CD4-positive, CD25-positive, alpha-beta regulatory T cell (primary cell): Measurements from ENCODE around the gene SDK1. TPM values are rescaled to one million over a fixed set of nuclear protein-coding genes. Genes with fewer than 3 reads are reported as not detected.

ENCODE experiments used
- ATAC-seq, 2 donors: fragments of 150-1000 bp; cut with Tn5 transposase; one replicate each; pipeline ENCODE4 v1.10.0; 2021; ENCODE audit warnings: low read depth in 2 of 2, moderate number of reproducible peaks in 2 of 2, moderate library complexity in 1 of 2
- DNase-seq, 3 donors: peaks; one replicate each; pipeline versions ENCODE4 v3.0.0 to v3.0.0-alpha.2; 2012 to 2022; ENCODE audit warnings: mixed read lengths in 1 of 3
- H3K27ac ChIP-seq: one replicate; pipeline ENCODE4 v1.7.0; 2013; ENCODE audit warnings: mild to moderate bottlenecking, low read length; ENCODE audit not compliant: insufficient read depth, poor library complexity, severe bottlenecking
- H3K27me3 ChIP-seq: one replicate; pipeline ENCODE4 v1.7.0; 2013; ENCODE audit warnings: low read length; ENCODE audit not compliant: control insufficient read depth, insufficient read depth
- H3K36me3 ChIP-seq: one replicate; pipeline ENCODE4 v1.7.0; 2013; ENCODE audit warnings: mild to moderate bottlenecking, low read length, moderate library complexity; ENCODE audit not compliant: control insufficient read depth, insufficient read depth
- H3K4me1 ChIP-seq: 2 replicates; pipeline ENCODE4 v1.7.0; 2013; ENCODE audit warnings: mild to moderate bottlenecking, low read length; ENCODE audit not compliant: insufficient read depth, control insufficient read depth, poor library complexity, severe bottlenecking
- H3K4me3 ChIP-seq: one replicate; pipeline ENCODE4 v1.7.0; 2013; ENCODE audit warnings: low read depth, mild to moderate bottlenecking, low read length, moderate library complexity
- H3K9me3 ChIP-seq, 2 experiments: 1 replicate in 1 of 2; 2 replicates in 1 of 2; pipeline ENCODE4 v1.7.0; 2013; ENCODE audit warnings: low read length in 2 of 2, mild to moderate bottlenecking in 1 of 2, moderate library complexity in 1 of 2; ENCODE audit not compliant: control insufficient read depth in 2 of 2
- H3K27ac Mint-ChIP-seq, 3 donors: one replicate each; pipeline ENCODE4 v1.8.0; 2020 to 2022; ENCODE audit warnings: mild to moderate bottlenecking in 3 of 3, mixed read lengths in 3 of 3, moderate library complexity in 2 of 3
- H3K27me3 Mint-ChIP-seq: one replicate; pipeline ENCODE4 v1.8.0; 2022; ENCODE audit warnings: mild to moderate bottlenecking, mixed read lengths
- H3K36me3 Mint-ChIP-seq: one replicate; pipeline ENCODE4 v1.8.0; 2020; ENCODE audit warnings: mixed read lengths
- H3K4me1 Mint-ChIP-seq, 4 donors: one replicate each; pipeline ENCODE4 v1.8.0; 2020 to 2022; ENCODE audit warnings: mixed read lengths in 4 of 4, mild to moderate bottlenecking in 1 of 4
- H3K4me3 Mint-ChIP-seq, 4 donors: one replicate each; pipeline ENCODE4 v1.8.0; 2020 to 2022; ENCODE audit warnings: mild to moderate bottlenecking in 4 of 4, mixed read lengths in 4 of 4, moderate library complexity in 3 of 4
- H3K9me3 Mint-ChIP-seq, 7 donors: one replicate each; pipeline ENCODE4 v1.8.0; 2020 to 2022; ENCODE audit warnings: mixed read lengths in 7 of 7, mild to moderate bottlenecking in 3 of 7, moderate library complexity in 2 of 7
- polyA plus RNA-seq, 4 donors: library from polyadenylated mRNA; unstranded; fragments of 300-500 nt; fragmentation: Illumina TruSeq; gene quantifications; one replicate each; pipeline ENCODE4 v1.2.3, GENCODE V29; 2021
- total RNA-seq: library from RNA; stranded (reverse); gene quantifications from one replicate; pipeline ENCODE4 v1.2.3, GENCODE V29; 2022

Gene SDK1
- total and polyA plus RNA-seq, 5 donors from 2014 or later: 0.47 TPM; not detected in 4

DNA sequence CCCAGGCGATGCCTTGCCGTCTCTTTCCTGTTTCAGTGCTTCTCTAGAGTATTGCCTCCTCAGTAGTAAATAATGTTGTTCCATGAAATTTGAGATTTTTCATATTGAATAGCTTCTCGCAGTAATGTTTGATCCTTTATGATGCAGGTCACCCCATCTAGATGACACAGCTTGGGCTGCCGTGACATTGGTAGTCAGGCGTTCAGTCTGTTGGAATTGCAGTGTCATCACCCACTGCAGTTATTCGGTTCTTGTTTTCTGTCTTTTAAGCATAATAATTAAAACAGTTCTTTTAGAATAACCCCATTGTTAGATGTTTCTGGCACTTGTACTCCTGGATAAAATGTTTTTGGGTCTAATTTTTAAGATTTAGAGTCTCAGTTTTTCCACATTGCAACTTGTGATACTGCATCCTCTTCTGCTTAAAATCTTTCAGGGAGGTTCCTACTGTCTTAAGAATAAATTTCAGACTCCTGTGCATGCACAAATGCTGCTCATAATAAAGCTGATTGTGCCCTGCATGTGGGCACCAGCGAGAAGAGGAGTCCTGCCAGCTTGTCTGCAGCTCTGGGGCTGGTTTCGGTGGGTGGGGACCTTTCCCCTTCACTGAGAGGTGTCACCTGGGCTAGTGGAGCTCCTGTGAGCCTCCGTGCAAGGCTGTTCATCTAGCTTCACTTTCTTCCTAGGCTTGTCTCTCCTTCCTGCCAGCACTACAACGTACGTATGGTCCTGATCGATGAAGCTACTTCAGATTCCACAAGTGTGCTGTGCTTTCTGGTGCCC is 44.8 kb downstream of the SDK1 start:
- Histone ChIP-seq H3K27ac (no peak overlapping the region), H3K9me3 (no peaks in the 10 kb centered on the region), H3K27me3 (peaks cover 2% of the 10 kb centered on the region), H3K36me3 (no peaks in the 10 kb centered on the region), H3K4me1 (no peaks in the 10 kb centered on the region), H3K4me3 (no peak overlapping the region)
- H3K9me3 Mint-ChIP-seq: peaks cover 0 to 1% (median 0%) of the 10 kb centered on the region in 7 donors
- no peak overlapping the region for H3K27ac Mint-ChIP-seq
- H3K4me3 Mint-ChIP-seq: no peak overlapping the region
- no peaks in the 10 kb centered on the region for H3K36me3 Mint-ChIP-seq
- no peak for ATAC-seq
- H3K27me3 Mint-ChIP-seq: peaks cover 11% of the 10 kb centered on the region
- DNase-seq: no peak
- H3K4me1 Mint-ChIP-seq: no peaks in the 10 kb centered on the region

DNA sequence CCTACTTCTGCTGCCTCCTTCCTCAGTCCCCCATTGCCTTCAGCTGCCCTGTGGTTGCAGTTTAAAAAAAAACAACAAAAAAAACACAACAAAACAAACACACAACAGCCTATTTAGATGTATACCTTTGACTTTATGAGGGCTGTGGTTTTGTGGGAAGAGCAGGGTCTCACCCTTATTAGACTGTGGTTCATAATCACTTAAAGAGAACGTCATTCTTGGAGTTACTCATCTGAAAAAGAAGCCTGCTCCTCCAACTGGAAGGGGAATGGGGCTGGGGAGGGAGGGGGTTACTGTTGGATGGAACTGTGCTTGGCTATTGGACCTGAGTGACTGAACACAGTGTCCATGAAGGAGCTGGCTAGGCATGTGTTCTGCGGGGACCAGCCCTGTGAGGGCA is 48.1 kb downstream of the SDK1 start:
- H3K4me3 ChIP-seq: no peak overlapping the region
- H3K36me3 Mint-ChIP-seq: no peaks in the 10 kb centered on the region
- peaks cover 11% of the 10 kb centered on the region for H3K27me3 Mint-ChIP-seq
- no peak overlapping the region for H3K4me3 Mint-ChIP-seq
- H3K27me3 ChIP-seq: peaks cover 5% of the 10 kb centered on the region
- H3K36me3 ChIP-seq: no peaks in the 10 kb centered on the region
- H3K9me3 ChIP-seq: no peaks in the 10 kb centered on the region
- no peaks in the 10 kb centered on the region for H3K4me1 Mint-ChIP-seq
- peaks cover 0 to 2% (median 0%) of the 10 kb centered on the region in 7 donors for H3K9me3 Mint-ChIP-seq
- no peak overlapping the region for H3K27ac Mint-ChIP-seq
- H3K27ac ChIP-seq: no peak overlapping the region
- DNase-seq (no peak), ATAC-seq (no peak)
- no peaks in the 10 kb centered on the region for H3K4me1 ChIP-seq

DNA sequence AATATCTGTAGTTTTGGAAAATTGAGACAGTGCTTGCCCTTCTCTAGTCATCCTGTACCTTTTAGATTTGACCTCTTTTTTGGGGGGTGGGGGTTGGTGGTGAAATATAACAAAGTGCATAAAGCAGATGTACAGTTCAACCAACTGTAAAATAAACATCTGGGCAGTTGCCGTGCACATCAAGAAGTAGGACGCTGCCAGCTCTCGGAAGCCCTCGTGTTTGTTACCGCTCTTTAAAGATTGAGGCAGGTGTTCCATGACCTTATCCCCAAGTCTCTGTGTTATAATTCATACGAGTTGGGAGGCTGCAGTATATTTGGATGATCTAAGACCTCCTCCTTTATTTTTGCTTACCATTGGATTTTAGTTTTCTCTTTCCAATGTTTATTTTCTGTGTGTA is 55.1 kb downstream of the SDK1 start:
- Histone ChIP-seq H3K9me3 (no peaks in the 10 kb centered on the region), H3K27me3 (peaks cover 5% of the 10 kb centered on the region), H3K36me3 (no peaks in the 10 kb centered on the region), H3K27ac (no peak overlapping the region), H3K4me1 (no peaks in the 10 kb centered on the region), H3K4me3 (no peak overlapping the region)
- Mint-ChIP-seq H3K27ac (no peak overlapping the region), H3K4me3 (no peak overlapping the region), H3K9me3 (peaks cover 0 to 2% (median 0%) of the 10 kb centered on the region in 7 donors), H3K4me1 (no peaks in the 10 kb centered on the region), H3K36me3 (no peaks in the 10 kb centered on the region), H3K27me3 (peaks cover 10% of the 10 kb centered on the region)
- ATAC-seq: no peak
- no peak for DNase-seq

DNA sequence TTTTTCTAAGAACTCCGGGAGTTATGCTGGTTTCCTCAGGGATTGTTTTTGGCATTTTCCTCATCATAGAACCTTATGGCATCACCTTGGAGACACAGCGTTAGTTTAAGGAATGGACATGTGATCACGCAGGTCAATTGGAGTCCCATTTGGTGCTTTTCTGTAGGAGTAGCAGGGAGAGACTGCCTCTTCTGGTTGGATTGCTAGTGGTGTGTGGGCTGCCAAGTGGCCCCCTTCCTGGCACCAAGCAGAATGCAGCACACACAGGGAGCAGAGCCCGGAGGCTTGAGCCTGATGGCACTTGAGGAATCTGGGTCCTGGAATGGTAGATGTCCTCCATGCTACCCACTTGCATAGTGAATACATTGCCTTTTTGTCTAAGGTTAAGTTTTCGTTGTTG is 57.9 kb downstream of the SDK1 start:
- H3K4me1 Mint-ChIP-seq: no peaks in the 10 kb centered on the region
- Histone ChIP-seq H3K4me3 (no peak overlapping the region), H3K27ac (no peak overlapping the region), H3K27me3 (peaks cover 3% of the 10 kb centered on the region), H3K36me3 (no peaks in the 10 kb centered on the region), H3K9me3 (no peaks in the 10 kb centered on the region), H3K4me1 (no peaks in the 10 kb centered on the region)
- H3K9me3 Mint-ChIP-seq: peaks cover 0 to 2% (median 0%) of the 10 kb centered on the region in 7 donors
- ATAC-seq: no peak
- peaks cover 18% of the 10 kb centered on the region for H3K27me3 Mint-ChIP-seq
- no peak for DNase-seq
- no peak overlapping the region for H3K4me3 Mint-ChIP-seq
- H3K27ac Mint-ChIP-seq: no peak overlapping the region
- no peaks in the 10 kb centered on the region for H3K36me3 Mint-ChIP-seq

DNA sequence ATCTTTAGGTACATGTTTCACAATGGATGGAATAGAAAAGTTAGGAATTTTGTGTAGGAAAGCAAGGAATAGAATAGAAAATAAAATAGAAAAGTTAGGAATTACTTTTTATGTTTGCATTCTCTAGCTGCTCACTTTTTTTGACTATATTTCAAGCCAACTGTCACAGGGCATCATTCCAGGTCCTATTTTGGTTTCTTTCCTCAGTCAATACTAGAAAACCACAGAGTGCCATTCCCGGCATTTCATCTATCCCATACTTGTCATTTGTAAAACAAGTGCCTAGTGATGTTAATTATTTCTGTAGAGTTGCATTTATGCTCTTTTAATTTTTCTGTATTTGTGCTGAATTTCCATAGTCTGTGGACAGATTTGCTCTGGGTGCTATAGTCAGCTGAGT is 66.2 kb downstream of the SDK1 start:
- Histone ChIP-seq H3K27me3 (peaks cover 11% of the 10 kb centered on the region), H3K36me3 (no peaks in the 10 kb centered on the region), H3K9me3 (no peaks in the 10 kb centered on the region), H3K4me3 (no peak overlapping the region), H3K4me1 (no peaks in the 10 kb centered on the region), H3K27ac (no peak overlapping the region)
- H3K27ac Mint-ChIP-seq: no peak overlapping the region
- no peaks in the 10 kb centered on the region for H3K36me3 Mint-ChIP-seq
- peaks cover 30% of the 10 kb centered on the region for H3K27me3 Mint-ChIP-seq
- peaks cover 0 to 4% (median 1%) of the 10 kb centered on the region in 4 donors for H3K4me1 Mint-ChIP-seq
- no peak overlapping the region for H3K4me3 Mint-ChIP-seq
- no peak for ATAC-seq
- DNase-seq: no peak
- H3K9me3 Mint-ChIP-seq: no peaks in the 10 kb centered on the region

DNA sequence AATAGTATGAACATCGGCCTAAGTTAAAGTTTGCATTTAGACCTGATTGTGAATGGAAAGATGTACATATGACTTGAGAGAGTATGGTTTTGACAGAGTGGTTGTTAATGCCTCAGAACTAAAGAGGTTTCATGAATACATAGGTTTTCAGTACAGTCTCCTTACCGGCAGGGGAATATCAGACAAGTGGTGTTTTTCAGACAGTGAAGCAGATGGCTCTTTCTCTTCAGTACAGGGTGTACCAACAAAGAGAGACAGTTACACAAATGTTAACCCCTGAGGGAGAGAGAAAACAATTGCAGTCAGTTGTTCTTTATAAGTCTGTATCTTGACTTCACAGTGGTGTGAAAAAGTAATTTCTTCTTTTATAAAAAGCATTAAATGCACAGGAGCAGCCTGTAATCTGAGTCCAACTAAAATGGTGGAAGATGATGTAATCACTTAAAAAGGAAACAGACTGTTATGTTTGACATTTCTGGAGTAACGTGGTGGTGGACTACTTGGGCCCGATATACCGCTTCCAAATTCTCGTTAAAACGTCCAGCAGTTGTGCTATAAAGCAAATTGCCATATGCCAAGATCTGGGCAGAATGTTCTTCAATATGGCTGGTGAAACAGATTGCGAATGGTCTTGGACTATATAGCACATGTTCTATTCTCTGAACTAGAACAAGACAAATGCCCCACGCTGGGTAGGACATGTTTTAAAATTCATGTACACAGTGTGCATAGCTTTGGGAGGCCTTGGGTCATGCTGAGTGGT is 69.2 kb downstream of the SDK1 start:
- H3K4me1 ChIP-seq: no peaks in the 10 kb centered on the region
- Mint-ChIP-seq H3K27ac (no peak overlapping the region), H3K36me3 (no peaks in the 10 kb centered on the region), H3K27me3 (peaks cover 40% of the 10 kb centered on the region), H3K4me3 (no peak overlapping the region), H3K9me3 (peaks cover 0 to 3% (median 0%) of the 10 kb centered on the region in 7 donors), H3K4me1 (peaks cover 0 to 4% (median 1%) of the 10 kb centered on the region in 4 donors)
- DNase-seq (no peak), ATAC-seq (no peak)
- no peaks in the 10 kb centered on the region for H3K36me3 ChIP-seq
- H3K4me3 ChIP-seq: no peak overlapping the region
- peaks cover 15% of the 10 kb centered on the region for H3K27me3 ChIP-seq
- H3K9me3 ChIP-seq: no peaks in the 10 kb centered on the region
- no peak overlapping the region for H3K27ac ChIP-seq

DNA sequence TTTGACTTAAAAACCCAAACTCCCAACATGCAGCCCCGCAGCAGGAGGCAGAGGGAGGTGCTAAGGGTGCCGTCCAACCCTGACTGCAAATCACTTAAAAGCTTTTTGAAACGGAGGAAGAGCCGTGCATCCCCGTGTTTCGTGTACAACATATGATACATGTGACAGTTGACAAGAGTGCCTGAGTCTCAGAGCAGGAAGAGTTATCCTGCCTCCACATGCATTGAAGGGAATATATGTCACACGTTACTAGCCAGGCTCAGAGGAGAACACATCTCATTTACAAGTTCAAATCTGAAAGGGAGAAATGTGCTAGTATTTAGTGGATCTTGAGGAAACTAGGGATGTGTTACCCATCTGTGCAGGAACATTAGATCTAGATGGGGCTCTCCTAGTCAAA is 69.9 kb downstream of the SDK1 start:
- Histone ChIP-seq H3K4me3 (no peak overlapping the region), H3K27me3 (peaks cover 17% of the 10 kb centered on the region), H3K9me3 (no peaks in the 10 kb centered on the region), H3K36me3 (no peaks in the 10 kb centered on the region), H3K4me1 (no peaks in the 10 kb centered on the region), H3K27ac (no peak overlapping the region)
- DNase-seq (no peak), ATAC-seq (no peak)
- Mint-ChIP-seq H3K36me3 (no peaks in the 10 kb centered on the region), H3K27me3 (peaks cover 40% of the 10 kb centered on the region), H3K4me3 (no peak overlapping the region), H3K27ac (no peak overlapping the region), H3K9me3 (peaks cover 0 to 3% (median 0%) of the 10 kb centered on the region in 7 donors), H3K4me1 (peaks cover 0 to 4% (median 1%) of the 10 kb centered on the region in 4 donors)
